IPS-18a (cell line): ENCODE results near the gene CHRNA9.

Experiments
- H3K27ac ChIP-seq: one replicate; pipeline ENCODE4 v1.5.1; 2013; ENCODE audit warnings: low read length
- H3K27me3 ChIP-seq: one replicate; pipeline ENCODE4 v1.6.1; 2013; ENCODE audit warnings: mild to moderate bottlenecking, low read length; ENCODE audit not compliant: control insufficient read depth, insufficient read depth
- H3K36me3 ChIP-seq: one replicate; pipeline ENCODE4 v1.6.1; 2013; ENCODE audit warnings: low read depth, low read length; ENCODE audit not compliant: control insufficient read depth
- H3K4me1 ChIP-seq: one replicate; pipeline ENCODE4 v1.6.1; 2013; ENCODE audit warnings: low read depth, low read length; ENCODE audit not compliant: control insufficient read depth
- H3K4me3 ChIP-seq: one replicate; pipeline ENCODE4 v1.5.1; 2013; ENCODE audit warnings: low read length
- H3K9ac ChIP-seq: one replicate; pipeline ENCODE4 v1.6.1; 2013; ENCODE audit warnings: mild to moderate bottlenecking, low read length, moderate library complexity
- H3K9me3 ChIP-seq: one replicate; pipeline ENCODE4 v1.6.1; 2013; ENCODE audit warnings: low read depth, low read length; ENCODE audit not compliant: control insufficient read depth

Gene CHRNA9

DNA sequence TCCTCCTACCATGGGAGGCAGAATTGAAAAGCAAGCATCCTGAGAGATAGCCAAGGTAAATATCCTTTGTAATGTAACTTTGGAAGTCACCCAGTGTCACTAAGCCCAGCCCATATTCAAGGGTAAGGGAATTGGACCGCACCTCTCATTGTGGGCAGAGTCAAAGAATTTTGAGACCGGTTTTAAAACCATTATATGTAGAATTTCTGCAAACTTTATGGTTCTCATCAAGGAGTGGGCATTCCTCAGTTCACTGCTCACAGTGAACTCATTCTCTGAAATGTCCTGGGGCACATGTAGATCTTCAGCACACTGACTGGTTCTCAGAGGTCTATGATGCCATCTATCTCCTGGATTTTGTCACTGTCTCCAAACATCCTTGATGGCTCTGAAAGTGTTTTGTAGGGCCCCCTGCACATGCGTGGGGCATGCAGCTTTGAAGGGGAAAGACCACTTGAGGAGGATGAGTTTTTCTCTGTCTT is 35.3 kb upstream of the CHRNA9 start:
- H3K36me3 ChIP-seq = no peaks in the 10 kb centered on the region
- H3K9ac ChIP-seq = no peak overlapping the region
- peaks cover 5% of the 10 kb centered on the region for H3K9me3 ChIP-seq
- H3K27me3 ChIP-seq = no peaks in the 10 kb centered on the region
- no peaks in the 10 kb centered on the region for H3K4me1 ChIP-seq
- no peak overlapping the region for H3K4me3 ChIP-seq
- no peak overlapping the region for H3K27ac ChIP-seq

DNA sequence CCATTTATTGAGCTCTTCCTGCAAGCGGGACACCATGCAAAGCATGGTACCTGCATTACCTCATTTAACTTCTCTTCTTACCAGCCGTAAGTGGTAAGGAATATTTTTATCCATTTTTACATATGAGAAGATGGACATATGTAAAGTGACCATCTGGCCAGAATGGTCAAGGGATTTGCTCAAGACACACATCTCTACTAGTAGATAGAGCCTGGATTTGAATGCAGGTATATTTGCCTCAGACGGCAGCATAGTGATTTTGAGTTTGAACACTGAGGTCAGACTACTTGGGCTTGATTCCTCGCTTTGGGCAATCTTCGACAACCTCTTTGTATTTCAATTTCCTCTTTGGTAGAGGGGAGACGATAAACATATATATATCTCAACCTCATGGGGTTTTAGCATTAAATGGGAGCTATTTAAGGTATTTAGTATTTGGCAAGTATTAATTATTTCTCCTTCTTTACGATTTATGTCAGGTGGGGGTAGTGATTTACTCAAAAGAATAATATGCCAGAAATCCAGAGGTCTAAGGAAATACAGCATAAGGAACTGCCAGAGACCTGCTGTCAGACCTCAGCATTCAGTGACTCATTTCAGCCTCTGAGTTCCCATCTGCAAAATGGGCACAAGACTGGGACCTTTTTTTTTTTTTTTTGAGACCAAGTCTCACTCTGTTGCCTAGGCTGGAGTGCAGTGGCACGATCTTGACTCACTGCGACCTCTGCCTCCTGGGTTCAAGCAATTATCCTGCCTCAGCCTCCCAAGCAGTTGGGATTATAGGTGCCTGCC is 34.6 kb upstream of the CHRNA9 start:
- H3K4me3 ChIP-seq = no peak overlapping the region
- no peaks in the 10 kb centered on the region for H3K9me3 ChIP-seq
- no peak overlapping the region for H3K9ac ChIP-seq
- no peak overlapping the region for H3K27ac ChIP-seq
- H3K27me3 ChIP-seq = no peaks in the 10 kb centered on the region
- no peaks in the 10 kb centered on the region for H3K36me3 ChIP-seq
- H3K4me1 ChIP-seq = no peaks in the 10 kb centered on the region

DNA sequence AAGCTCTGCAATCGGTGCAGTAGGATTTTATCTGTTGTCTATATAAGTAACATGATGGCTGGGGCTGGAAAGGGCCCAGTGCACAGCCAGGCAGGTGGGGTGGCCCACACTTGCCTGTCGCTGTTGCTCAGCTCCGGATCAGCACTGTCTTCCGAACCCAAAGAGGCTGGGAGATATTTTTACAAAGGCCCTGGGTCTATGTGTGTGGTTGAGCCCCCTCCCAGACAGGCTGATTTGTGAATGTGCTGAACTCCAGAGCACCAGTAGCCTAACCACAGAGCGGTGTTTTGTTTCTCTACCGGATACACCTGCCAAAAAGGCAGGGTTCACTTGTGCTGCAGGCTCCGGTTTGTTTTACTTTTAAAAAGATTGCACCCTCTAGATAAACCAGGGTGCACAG is 33.5 kb upstream of the CHRNA9 start:
- Histone ChIP-seq H3K27ac (no peak overlapping the region), H3K36me3 (no peaks in the 10 kb centered on the region), H3K4me1 (peaks cover 9% of the 10 kb centered on the region), H3K9ac (no peak overlapping the region), H3K27me3 (no peaks in the 10 kb centered on the region), H3K9me3 (no peaks in the 10 kb centered on the region), H3K4me3 (no peak overlapping the region)

DNA sequence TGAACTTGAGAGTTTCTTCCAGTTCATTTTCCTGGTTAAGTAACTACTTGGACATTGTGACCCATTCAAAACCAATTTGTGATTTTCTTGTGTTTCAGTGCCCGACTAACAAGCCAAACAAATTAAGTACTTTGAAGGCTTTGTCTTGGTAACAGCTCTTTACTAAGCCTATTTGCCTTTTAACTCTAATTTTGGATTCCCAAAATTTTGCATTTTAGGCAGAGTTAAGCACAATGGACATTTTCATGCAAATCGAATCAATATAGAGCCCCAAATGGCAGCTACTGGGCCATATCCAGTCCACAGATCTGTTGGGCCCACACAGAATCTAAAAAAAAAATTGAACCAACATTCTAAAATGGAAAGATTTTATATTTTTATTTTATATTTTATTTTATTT is 31.4 kb upstream of the CHRNA9 start:
- no peak overlapping the region for H3K27ac ChIP-seq
- H3K36me3 ChIP-seq = no peaks in the 10 kb centered on the region
- H3K27me3 ChIP-seq = no peaks in the 10 kb centered on the region
- H3K4me1 ChIP-seq = peaks cover 30% of the 10 kb centered on the region
- H3K4me3 ChIP-seq = no peak overlapping the region
- H3K9me3 ChIP-seq = no peaks in the 10 kb centered on the region
- H3K9ac ChIP-seq = no peak overlapping the region

DNA sequence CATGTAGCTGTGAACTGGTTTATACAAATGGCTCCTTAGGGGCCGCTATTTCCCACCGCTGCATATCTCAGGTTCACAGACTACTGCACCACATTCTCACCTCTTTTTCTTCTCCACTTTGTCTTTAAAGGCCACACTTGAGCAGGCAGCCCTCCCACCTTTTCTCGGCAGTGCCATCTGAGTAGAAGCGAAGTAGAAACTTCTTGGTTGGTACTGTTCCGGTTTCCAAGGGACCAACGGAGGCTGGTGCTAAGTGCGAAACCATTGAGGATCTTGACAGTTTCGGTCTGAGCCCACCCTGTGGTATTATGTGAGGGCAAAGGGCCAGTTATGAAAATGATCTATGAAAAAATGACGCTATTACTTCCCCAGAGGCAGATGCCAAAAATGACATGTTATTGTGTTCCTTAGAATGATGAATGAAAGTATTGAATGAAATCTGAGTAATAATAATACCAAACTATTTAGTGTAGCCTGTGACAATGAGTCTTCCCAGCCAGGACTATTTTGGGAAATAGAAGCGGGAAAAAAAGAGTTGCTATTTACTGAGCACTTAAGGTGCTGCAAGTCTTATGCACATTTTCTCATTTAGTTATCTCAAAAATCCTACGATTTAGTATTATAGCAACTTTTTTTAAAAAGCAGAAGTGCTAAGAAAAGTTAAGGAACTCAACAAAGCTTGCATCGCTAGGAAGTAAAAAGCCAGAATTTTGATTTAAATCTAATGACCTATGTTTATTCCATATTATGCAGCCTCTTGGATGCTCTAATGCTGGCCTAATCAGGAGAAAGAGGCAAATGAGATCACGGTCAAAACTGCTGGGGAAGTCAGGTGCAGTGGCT is 29.6 kb upstream of the CHRNA9 start:
- Histone ChIP-seq H3K9me3 (no peaks in the 10 kb centered on the region), H3K27ac (no peak overlapping the region), H3K4me1 (peaks cover 39% of the 10 kb centered on the region), H3K27me3 (no peaks in the 10 kb centered on the region), H3K9ac (no peak overlapping the region), H3K36me3 (no peaks in the 10 kb centered on the region), H3K4me3 (no peak overlapping the region)

DNA sequence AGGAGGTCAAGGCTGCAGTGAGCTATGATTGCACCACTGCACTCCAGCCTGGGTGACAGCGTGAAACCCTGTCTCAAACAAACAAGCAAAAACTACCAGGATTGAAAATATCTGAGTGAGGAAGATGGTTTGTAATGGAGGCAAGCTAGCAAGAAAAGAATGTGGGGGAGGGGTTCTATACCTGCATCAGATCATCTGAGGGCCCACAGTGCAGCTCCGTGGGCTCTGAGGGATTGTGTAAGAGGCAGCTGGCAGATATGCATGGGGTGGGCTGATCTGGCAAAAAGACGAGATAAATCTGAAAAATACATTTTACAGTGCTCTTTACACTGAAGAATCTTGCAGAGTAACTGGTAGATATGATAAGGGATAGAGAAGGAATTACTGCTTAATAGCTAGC is 28.9 kb upstream of the CHRNA9 start:
- Histone ChIP-seq H3K36me3 (no peaks in the 10 kb centered on the region), H3K27ac (no peak overlapping the region), H3K4me3 (no peak overlapping the region), H3K9me3 (no peaks in the 10 kb centered on the region), H3K27me3 (no peaks in the 10 kb centered on the region), H3K4me1 (peaks cover 39% of the 10 kb centered on the region), H3K9ac (no peak overlapping the region)

DNA sequence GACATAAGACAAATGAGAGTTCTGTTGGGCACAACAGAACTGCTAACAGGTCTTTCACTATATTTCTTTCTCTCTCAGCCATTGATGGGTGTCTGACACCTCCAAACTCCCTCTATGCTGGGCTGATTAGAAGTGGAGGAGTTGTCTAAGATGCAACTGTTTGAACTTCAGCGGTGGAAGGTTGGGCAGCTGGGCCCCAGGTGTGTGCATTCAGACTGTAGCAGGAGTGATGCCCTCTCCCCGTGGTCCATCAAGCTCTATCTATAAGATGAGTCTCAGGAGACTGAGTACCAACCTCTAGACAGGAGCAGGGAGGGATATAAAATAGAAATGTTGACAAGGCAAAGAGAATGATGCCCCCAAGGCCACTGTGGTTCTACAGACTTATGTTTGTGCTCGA is 28.2 kb upstream of the CHRNA9 start:
- no peaks in the 10 kb centered on the region for H3K36me3 ChIP-seq
- no peak overlapping the region for H3K27ac ChIP-seq
- no peaks in the 10 kb centered on the region for H3K9me3 ChIP-seq
- no peaks in the 10 kb centered on the region for H3K27me3 ChIP-seq
- peaks cover 39% of the 10 kb centered on the region for H3K4me1 ChIP-seq
- H3K9ac ChIP-seq = no peak overlapping the region
- H3K4me3 ChIP-seq = no peak overlapping the region

DNA sequence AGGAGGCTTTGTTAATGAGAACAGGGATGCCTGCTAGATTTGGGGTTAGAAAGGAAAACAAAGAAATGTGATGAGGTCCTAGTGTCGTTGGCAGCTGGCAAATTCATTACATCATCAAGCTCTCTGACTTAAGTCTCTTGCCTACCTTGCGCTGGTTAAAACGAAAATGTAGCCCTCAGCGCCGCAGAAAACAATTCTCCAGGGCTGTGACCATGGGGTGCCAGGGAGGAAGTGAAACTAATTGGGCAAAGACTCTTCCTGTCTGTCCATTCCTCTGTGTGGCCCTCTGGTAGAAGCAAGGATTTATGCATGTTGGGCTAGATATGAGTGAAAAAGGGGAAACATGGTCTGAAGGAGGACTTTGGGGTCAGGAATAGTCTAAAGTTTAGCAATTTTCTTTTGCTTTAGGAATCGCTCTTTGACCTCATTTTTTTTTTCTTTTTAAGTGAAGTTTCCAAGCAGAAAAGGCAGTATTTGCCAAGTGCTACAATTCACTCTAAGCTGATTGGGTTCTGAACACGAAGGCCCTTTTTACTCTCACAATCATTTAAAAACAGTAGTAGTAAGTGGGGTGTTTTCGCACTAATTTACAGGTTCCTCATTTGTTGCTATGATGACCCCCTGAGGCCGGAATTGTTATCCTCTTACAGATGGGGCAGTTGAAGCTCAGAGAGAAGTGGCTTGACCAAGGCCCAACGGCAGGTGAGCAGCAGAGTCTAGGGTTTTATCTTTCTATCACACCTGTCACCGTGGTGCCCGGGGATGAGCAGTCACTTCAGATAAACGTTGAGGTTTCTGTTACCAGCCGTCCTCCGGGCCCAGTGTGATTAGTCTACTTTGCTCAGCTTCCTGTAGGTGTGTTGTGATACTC is 27.3 kb upstream of the CHRNA9 start:
- Histone ChIP-seq H3K36me3 (no peaks in the 10 kb centered on the region), H3K4me3 (no peak overlapping the region), H3K9me3 (no peaks in the 10 kb centered on the region), H3K9ac (no peak overlapping the region), H3K27me3 (no peaks in the 10 kb centered on the region), H3K4me1 (peaks cover 39% of the 10 kb centered on the region), H3K27ac (no peak overlapping the region)

DNA sequence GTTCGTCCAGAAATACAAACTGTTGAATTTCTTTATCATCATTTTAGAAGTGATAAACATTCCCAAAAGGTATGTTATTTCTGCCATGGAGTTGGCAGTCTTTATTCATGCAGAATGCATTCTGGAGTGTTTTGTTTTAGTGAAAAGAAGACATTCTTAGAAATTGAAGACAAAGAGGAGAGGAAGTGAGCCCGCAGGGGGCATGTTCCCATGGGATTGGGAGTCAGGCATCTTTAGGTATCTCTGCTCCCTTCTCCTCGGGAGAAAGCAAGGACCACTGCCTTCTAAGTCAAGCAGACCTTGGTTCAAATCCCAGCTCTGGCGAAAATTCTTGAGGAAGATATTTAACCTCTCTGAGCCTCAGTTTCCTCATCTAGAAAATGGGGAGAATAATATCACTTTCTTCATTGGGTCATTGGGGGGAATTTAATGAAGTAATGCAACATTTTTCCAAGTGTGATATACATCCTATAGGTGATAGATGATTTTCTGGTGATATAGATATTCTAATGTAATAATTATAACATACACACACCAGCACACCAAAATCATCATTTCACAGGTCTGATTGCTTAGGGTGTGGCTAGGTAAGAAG is 26.5 kb upstream of the CHRNA9 start:
- no peak overlapping the region for H3K4me3 ChIP-seq
- no peaks in the 10 kb centered on the region for H3K27me3 ChIP-seq
- no peaks in the 10 kb centered on the region for H3K9me3 ChIP-seq
- peak overlapping the region; percentile 2 for H3K27ac ChIP-seq
- peak overlapping the region; percentile 33 for H3K9ac ChIP-seq
- no peaks in the 10 kb centered on the region for H3K36me3 ChIP-seq
- H3K4me1 ChIP-seq = peaks cover 39% of the 10 kb centered on the region

DNA sequence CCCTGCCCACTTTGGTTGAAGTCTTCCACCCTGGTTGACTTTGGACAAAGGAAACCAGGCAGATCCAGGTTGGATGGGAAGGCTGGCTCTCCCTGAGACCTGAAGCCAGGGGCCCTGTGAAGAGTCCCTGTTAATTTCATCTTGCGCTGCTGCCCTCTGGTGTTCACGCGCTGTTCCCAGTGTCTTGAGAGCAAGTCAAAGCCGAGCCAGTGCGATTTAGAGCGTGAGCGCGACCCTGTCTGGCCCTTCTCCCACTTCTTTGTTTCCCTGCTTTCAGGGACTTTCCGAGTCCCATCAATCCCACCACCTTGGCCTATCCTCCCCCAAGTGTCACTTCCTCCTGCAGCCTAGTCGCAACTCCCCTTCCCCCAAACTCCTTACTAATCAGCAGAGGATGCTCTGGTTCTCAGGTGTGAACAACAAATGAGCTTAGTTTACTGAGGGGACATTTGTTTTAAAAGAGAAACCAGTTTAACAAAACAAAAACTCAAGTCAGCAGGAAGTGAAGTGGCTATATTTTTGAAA is 25.8 kb upstream of the CHRNA9 start:
- H3K27me3 ChIP-seq = no peaks in the 10 kb centered on the region
- no peaks in the 10 kb centered on the region for H3K9me3 ChIP-seq
- H3K4me3 ChIP-seq = no peak overlapping the region
- no peaks in the 10 kb centered on the region for H3K36me3 ChIP-seq
- peak overlapping the region; percentile 33 for H3K9ac ChIP-seq
- H3K4me1 ChIP-seq = peaks cover 39% of the 10 kb centered on the region
- peak overlapping the region; percentile 50 for H3K27ac ChIP-seq

DNA sequence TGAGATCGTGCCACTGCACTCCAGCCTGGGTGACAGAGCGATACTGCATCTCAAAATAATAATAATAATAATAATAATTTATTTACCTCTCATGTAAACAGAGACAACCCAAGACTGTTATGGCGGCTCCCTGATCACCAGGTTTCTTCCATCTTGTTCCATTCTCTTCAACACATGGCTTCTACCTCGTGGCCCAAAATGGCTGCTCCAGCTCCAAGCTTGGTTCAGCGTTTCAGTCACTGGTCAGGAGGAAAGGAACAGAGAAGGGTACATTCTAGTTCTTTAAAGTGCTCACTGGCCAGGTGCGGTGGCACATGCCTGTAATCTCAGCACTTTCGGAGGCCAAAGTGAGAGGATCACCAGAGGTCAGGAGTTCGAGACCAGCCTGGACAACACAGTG is 24.9 kb upstream of the CHRNA9 start:
- H3K4me1 ChIP-seq = peaks cover 39% of the 10 kb centered on the region

More for the DNA sequence above, 24.9 kb upstream of the CHRNA9 start:
- H3K36me3 ChIP-seq = no peaks in the 10 kb centered on the region
- H3K4me3 ChIP-seq = no peak overlapping the region
- H3K27me3 ChIP-seq = no peaks in the 10 kb centered on the region
- H3K9ac ChIP-seq = no peak overlapping the region
- H3K27ac ChIP-seq = no peak overlapping the region
- H3K9me3 ChIP-seq = no peaks in the 10 kb centered on the region
